ENCODE results near the gene USP48. TPM values are rescaled to one million over a fixed set of nuclear protein-coding genes. Genes with fewer than 3 reads are reported as not detected.

The USP48 gene
- total and polyA plus RNA-seq, 2 of the 8 experiments (the other 6 are each of a cell fraction or from before 2014, with no cell fraction given), result 12.8 to 83.5 TPM

- H3K23ac ChIP-seq (ENCODE audit: insufficient read length), result no peak overlapping the region
- no peak overlapping the region for H3K56ac ChIP-seq (replicated peaks; ENCODE audit: insufficient read length, low read depth, low read length)
- no peak overlapping the region for H4K8ac ChIP-seq (ENCODE audit: extremely low read depth, insufficient read depth, low read length)
- no peak for DNase-seq (ENCODE audit: low read depth in 1 of 2, low spot score in 2 of 2)
- ChIA-PET POLR2A (ENCODE audit: partially characterized antibody) (no interaction called here), CTCF (ENCODE audit: partially characterized antibody) (no interaction called here)
- WGBS, 2 experiments (ENCODE audit: extremely low coverage in 1 of 2, insufficient coverage in 1 of 2, insufficient read length in 1 of 2, insufficient replicate concordance in 2 of 2, low coverage in 1 of 2, low lambda C conversion rate in 2 of 2, missing lambda C conversion rate in 1 of 2), result 87% methylated on average over 2 of the region's 2 CpGs; no CpG with 5 or more reads in 1 of the 2 experiments
- no peak overlapping the region for H2AFZ ChIP-seq (ENCODE audit: low read length)
- no peak overlapping the region for H3K14ac ChIP-seq (ENCODE audit: insufficient read length)
- no peak overlapping the region for H3K18ac ChIP-seq (ENCODE audit: extremely low read depth, low read length)
- H3K79me2 ChIP-seq (ENCODE audit: control insufficient read depth in 1 of 2, insufficient read depth in 2 of 2, low read length in 2 of 2), result no peaks in the 10 kb centered on the region
- H3K36me3 ChIP-seq (ENCODE audit: control insufficient read depth in 2 of 4, insufficient read depth in 4 of 4, low read length in 3 of 4), result peaks cover 0 to 28% (median 6%) of the 10 kb centered on the region in 4 experiments; a peak in 6 of 8 replicates
- no peak overlapping the region for H2BK120ac ChIP-seq (replicated peaks; ENCODE audit: low read depth, low read length)
- no peak overlapping the region for H4K91ac ChIP-seq (replicated peaks; ENCODE audit: insufficient read length, low read length)
- no peaks in the 10 kb centered on the region for H3K4me1 ChIP-seq (replicated peaks in 1 of 4; ENCODE audit: control insufficient read depth in 3 of 4, insufficient read depth in 4 of 4, low read length in 3 of 4)
- H3K9ac ChIP-seq (replicated peaks in 1 of 4; ENCODE audit: extremely low read depth in 1 of 4, low read depth in 3 of 4, low read length in 3 of 4), result no peak overlapping the region
- no peak overlapping the region for H3K27ac ChIP-seq (ENCODE audit: low read depth, low read length)
- H4K20me1 ChIP-seq (replicated peaks in 1 of 2; ENCODE audit: control insufficient read depth in 1 of 2, insufficient read depth in 2 of 2, low read length in 2 of 2), result peaks cover 0 to 3% of the 10 kb centered on the region in 2 experiments
- H3K27me3 ChIP-seq (replicated peaks in 1 of 4; ENCODE audit: control insufficient read depth in 3 of 4, extremely low read depth in 1 of 4, insufficient read depth in 3 of 4, low read length in 3 of 4), result no peaks in the 10 kb centered on the region
- H2BK20ac ChIP-seq (ENCODE audit: low read length), result no peak overlapping the region
- no peaks in the 10 kb centered on the region for H3K23me2 ChIP-seq (ENCODE audit: low read depth, low read length)
- TF ChIP-seq SAP30 (IDR thresholded peaks at IDR 0.05; ENCODE audit: insufficient read depth, insufficient replicate concordance, low read length), result no peak
- TF ChIP-seq TAF1 (IDR thresholded peaks at IDR 0.05; ENCODE audit: low read depth, low read length), result no peak
- TF ChIP-seq USF2 (IDR thresholded peaks at IDR 0.05; ENCODE audit: low read length), result no peak
- no peak for TF ChIP-seq RXRA (IDR thresholded peaks at IDR 0.05; ENCODE audit: insufficient read depth, low read depth, low read length)
- no peak for TF ChIP-seq YY1 (IDR thresholded peaks at IDR 0.05; ENCODE audit: low read depth, low read length)
- TF ChIP-seq GABPA (IDR thresholded peaks at IDR 0.05; ENCODE audit: borderline replicate concordance, insufficient read depth, low read length), result no peak
- no peak for TF ChIP-seq CHD2 (IDR thresholded peaks at IDR 0.05; ENCODE audit: low read length)
- no peak for TF ChIP-seq HDAC2 (IDR thresholded peaks at IDR 0.05; ENCODE audit: borderline replicate concordance in 1 of 2, low read depth in 2 of 2, low read length in 2 of 2)
- TF ChIP-seq BACH1 (IDR thresholded peaks at IDR 0.05; ENCODE audit: low read length), result no peak
- H3K4ac ChIP-seq (replicated peaks; ENCODE audit: insufficient read length, low read depth, low read length), result no peak overlapping the region
- H2BK5ac ChIP-seq (ENCODE audit: low read depth, low read length), result no peak overlapping the region
- no peak overlapping the region for H4K5ac ChIP-seq (ENCODE audit: insufficient read length, low read depth, low read length)
- no peak for FAIRE-seq
- no peak overlapping the region for H2BK12ac ChIP-seq (ENCODE audit: low read depth, low read length)
- H2AK5ac ChIP-seq (ENCODE audit: low read depth, low read length), result no peak overlapping the region
- H2BK15ac ChIP-seq (ENCODE audit: low read length), result no peak overlapping the region
- no peaks in the 10 kb centered on the region for H3K79me1 ChIP-seq (ENCODE audit: low read depth, low read length)
- H3K9me3 ChIP-seq (ENCODE audit: insufficient read depth in 2 of 2, low read depth in 1 of 2, low read length in 1 of 2), result no peaks in the 10 kb centered on the region
- no peak overlapping the region for H3K4me3 ChIP-seq (ENCODE audit: extremely low read depth in 1 of 4, insufficient read depth in 2 of 4, low read depth in 3 of 4, low read length in 4 of 4)
- no peak overlapping the region for H3K4me2 ChIP-seq (ENCODE audit: insufficient read depth in 1 of 2, low read depth in 2 of 2, low read length in 2 of 2)
Measured at GRCh38 chr1:21742578-21742977, 40.4 kb downstream of the USP48 start.
